ENCODE results near the gene TMTC4. TPM values are rescaled to one million over a fixed set of nuclear protein-coding genes. Genes with fewer than 3 reads are reported as not detected.

The TMTC4 gene
- total and polyA plus RNA-seq, 2 of the 4 experiments (the other 2 are of a cell fraction) = 8.4 to 14.3 TPM

GRCh38 chr13:100561599-100562204 is 112.9 kb downstream of the TMTC4 start:
- DNase-seq (no peak), ATAC-seq (ENCODE audit: low read depth) (peak; percentile 45)
- H3K9ac ChIP-seq (ENCODE audit: low read depth, low read length) = no peak overlapping the region
- no peak overlapping the region for H2BK5ac ChIP-seq (ENCODE audit: low read depth, low read length, poor library complexity, severe bottlenecking)
- no peak overlapping the region for H3K18ac ChIP-seq (ENCODE audit: low read depth, low read length)
- no peaks in the 10 kb centered on the region; the same call in 1 of the 2 replicates for H3K27me3 ChIP-seq (ENCODE audit: control insufficient read depth, insufficient read depth, low read length)
- in situ Hi-C loops (cut with MboI; ENCODE audit: low sequenced_read_pairs) (no loop called here), dilution Hi-C loops (cut with HindIII; ENCODE audit: low sequenced_read_pairs, unreplicated experiment) (no loop called here), intact Hi-C loops (cut with micrococcal nuclease) (no loop called here)
- no peak overlapping the region for H4K8ac ChIP-seq (ENCODE audit: low read depth in 2 of 2, low read length in 2 of 2)
- no peak overlapping the region for H3K14ac ChIP-seq (replicated peaks; ENCODE audit: low read depth, low read length)
- no peaks in the 10 kb centered on the region for H3K9me1 ChIP-seq (ENCODE audit: insufficient read depth, low read length)
- no peak overlapping the region for H4K91ac ChIP-seq (ENCODE audit: insufficient read depth, low read depth, low read length)
- H3K4ac ChIP-seq (ENCODE audit: low read depth, low read length) = no peak overlapping the region
- H2AK5ac ChIP-seq (ENCODE audit: low read depth, low read length) = no peak overlapping the region
- POLR2A ChIA-PET (ENCODE audit: unreplicated experiment) = no interaction called here
- H4K20me1 ChIP-seq (ENCODE audit: insufficient read depth, low read length) = no peaks in the 10 kb centered on the region
- no peak overlapping the region for H2AFZ ChIP-seq (replicated peaks; ENCODE audit: low read length, poor library complexity)
- no peak overlapping the region for H3K27ac ChIP-seq (ENCODE audit: insufficient read depth, low read length)
- H3K36me3 ChIP-seq (ENCODE audit: control insufficient read depth, insufficient read depth, low read length) = no peaks in the 10 kb centered on the region
- WGBS, 2 experiments (ENCODE audit: extremely low coverage in 2 of 2, insufficient read length in 1 of 2) = 96% methylated on average over 3 of the region's 7 CpGs; no CpG with 5 or more reads in 1 of the 2 experiments
- no peaks in the 10 kb centered on the region for H3K79me1 ChIP-seq (ENCODE audit: low read depth in 1 of 2, low read length in 2 of 2)
- no peak for TF ChIP-seq MAZ (IDR thresholded peaks at IDR 0.05; ENCODE audit: borderline replicate concordance, low read depth, low read length)
- H3K4me1 ChIP-seq (ENCODE audit: control insufficient read depth, insufficient read depth, low read length) = peaks cover 4% of the 10 kb centered on the region; the same call in 1 of the 2 replicates
- no TSS peak for BruUV-seq (replicated peaks)
- no peak overlapping the region for H3K56ac ChIP-seq (ENCODE audit: extremely low read depth, insufficient read depth, low read length)
- H3K9me3 ChIP-seq (ENCODE audit: control insufficient read depth, insufficient read depth, low read length) = no peaks in the 10 kb centered on the region
- H2BK20ac ChIP-seq (ENCODE audit: low read depth, low read length) = no peak overlapping the region
- no peak overlapping the region for H3K4me2 ChIP-seq (ENCODE audit: low read depth, low read length)
- CTCF ChIA-PET = interaction anchor here (1.3 kb wide), 1 partner anchor 13 kb away, joined by 3 read pairs; no protein-coding TSS in a partner anchor
- no peak overlapping the region for H2BK15ac ChIP-seq (ENCODE audit: low read depth, low read length)
- no peak overlapping the region for H3K23ac ChIP-seq (ENCODE audit: low read depth, low read length)
- no peak overlapping the region for H2AK9ac ChIP-seq (replicated peaks; ENCODE audit: low read depth, low read length, poor library complexity)
- H4K5ac ChIP-seq (ENCODE audit: low read depth, low read length) = no peak overlapping the region
- H3K4me3 ChIP-seq (ENCODE audit: insufficient read depth, low read depth, low read length) = no peak overlapping the region
- H2BK120ac ChIP-seq (ENCODE audit: low read depth, low read length) = no peak overlapping the region

Measured in IMR-90 (cell line).